CD4-positive, alpha-beta T cell treated with Interleukin-17A for 4 hours (primary cell): ENCODE results near the gene SECISBP2L.
"Not testable (repeated sequence)": the region's sequence is repeated elsewhere in the genome, so short reads cannot be mapped to it uniquely, and the experiment has no call there.

ENCODE experiments used
- DNase-seq: peaks from one replicate; pipeline ENCODE4 v3.0.0-alpha.2; 2020; ENCODE audit warnings: mixed read lengths

SECISBP2L gene

DNA sequence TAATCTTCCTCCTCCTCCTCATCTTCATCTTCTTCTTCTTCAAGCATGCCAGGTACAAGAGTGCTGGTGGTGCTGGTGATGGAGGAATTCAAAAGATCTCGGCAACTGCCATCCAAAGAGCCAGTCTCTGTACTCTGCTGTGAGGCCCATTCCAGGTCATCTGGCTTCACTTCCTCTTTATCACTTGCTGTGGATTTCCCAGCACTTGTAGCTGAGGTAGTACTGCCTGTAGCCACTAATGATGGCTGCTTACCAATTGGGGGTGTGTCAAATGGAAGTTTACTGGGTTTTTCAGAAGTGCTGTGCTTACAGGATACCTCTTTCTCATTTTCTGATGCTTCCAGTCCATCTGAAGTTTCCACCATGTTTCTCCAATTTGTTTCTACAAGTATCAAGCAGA lies 53.7 kb downstream of the SECISBP2L start:
- no peak for DNase-seq

DNA sequence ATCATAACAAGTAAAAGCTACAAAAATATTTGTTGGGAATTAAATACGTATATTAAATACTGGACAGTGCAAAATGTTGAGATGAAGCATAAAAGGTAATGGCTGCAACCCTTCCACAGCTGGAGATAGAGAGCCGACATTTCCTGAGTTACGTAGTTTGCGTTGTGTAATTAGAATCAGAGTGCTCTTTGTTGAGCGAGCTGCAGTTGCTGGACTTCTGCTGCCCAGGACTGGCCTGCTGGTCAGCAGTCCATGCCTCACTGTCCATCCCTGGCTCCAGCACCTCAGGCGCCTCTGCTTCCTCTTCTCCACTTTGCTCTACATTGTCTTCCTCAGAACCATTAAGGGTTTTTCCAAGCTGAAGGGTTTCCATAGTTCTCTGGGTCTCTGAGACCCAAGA lies 54.1 kb downstream of the SECISBP2L start:
- DNase-seq: no peak

DNA sequence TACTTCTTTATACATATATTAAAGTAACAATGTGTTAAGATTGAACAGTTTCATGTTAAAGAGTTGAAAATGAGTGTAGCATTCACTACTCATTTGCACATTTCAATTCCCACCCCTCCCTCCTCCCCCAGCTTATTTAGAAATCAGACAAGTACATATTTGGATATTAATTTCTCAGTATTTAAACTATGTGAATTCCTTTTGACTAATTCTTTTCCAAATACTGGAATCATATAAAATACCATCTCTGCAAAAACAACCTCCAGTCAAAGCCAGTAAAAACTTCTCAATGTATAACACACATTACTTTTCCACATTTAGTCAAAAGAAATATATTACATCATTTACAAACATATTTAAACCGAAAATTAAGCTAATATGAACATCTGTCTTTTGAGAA lies 57.1 kb downstream of the SECISBP2L start:
- DNase-seq: no peak

DNA sequence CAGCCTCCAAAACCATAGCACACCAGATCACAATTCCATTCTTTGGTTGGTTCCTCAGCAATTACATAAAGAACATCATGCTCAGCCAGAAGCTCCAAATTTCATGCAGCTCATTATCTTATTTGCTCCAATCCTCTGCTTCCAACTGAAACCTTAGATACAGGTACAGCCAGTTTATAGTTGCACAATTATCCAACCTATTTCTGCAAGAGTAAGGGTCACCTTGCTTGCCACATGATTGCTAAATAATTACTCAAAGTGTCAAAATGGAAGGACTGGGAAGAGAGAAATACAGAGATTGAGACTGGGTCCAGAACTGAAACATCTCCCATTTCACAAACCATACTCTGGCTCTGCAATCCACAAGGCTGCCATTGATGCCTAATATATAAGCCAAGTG lies 59.1 kb downstream of the SECISBP2L start:
- DNase-seq: no peak

DNA sequence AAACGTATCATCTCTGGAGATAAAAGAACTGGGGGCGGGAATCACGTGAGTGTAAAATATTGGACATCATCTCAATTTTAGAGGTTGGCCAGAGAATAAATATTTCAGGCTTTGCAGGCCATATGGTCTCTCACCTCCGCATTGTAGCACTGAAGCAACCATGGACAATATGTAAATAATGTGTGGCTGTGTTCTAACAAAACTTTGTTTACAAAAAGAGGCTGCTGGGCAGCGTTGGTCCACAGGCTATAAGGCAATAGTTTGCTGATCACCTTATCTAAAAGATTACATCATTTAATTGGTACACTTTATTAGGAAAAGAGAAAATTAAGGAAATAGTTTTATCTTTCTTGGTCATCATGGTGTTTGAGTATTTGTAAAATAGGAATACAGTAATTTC lies 60.0 kb downstream of the SECISBP2L start:
- DNase-seq: no peak

DNA sequence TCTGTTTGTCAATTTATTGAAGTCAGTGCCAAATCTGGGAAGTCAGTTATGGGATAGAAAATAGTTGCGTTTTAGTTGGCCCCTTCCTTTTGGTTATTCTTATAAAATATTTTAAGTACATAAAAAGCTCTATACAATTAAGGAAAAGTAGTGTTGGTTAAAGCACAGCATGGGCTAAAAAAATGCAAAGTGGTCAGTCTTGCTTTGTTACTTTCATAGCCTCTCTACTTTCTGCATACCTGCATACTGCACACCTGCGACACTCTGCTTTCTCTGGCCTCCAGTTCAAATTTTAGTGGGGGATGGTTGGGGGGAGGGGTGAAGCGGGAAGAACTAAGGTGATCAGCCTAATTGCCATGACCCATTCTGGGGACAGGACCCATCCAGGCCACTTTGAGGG lies 60.7 kb downstream of the SECISBP2L start:
- no peak for DNase-seq

DNA sequence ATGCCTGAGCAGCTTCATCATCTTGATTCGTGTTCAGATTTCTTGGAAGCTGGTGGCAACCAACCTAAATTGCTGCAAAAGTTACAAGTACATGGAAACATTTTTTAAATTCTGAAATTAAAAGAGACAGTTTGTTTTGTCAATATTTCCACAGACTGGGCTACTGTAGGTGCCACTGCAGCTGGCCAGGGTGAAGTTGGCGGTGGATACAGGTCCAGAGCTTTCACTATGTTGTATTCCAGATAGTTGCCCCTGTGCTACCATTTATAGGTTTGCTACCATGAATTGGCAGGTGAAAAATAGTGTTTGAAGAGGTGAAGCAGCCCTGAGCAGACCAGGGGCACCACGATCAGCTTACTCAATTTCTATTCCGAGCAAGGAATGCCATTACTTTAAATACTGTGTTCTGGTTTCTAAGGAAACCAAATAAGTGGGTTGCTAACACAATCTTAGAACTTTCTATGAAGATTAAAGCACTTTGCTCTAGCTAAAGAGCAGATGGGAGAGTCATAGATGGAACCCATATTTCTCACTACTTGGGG lies 61.4 kb downstream of the SECISBP2L start:
- DNase-seq: no peak

DNA sequence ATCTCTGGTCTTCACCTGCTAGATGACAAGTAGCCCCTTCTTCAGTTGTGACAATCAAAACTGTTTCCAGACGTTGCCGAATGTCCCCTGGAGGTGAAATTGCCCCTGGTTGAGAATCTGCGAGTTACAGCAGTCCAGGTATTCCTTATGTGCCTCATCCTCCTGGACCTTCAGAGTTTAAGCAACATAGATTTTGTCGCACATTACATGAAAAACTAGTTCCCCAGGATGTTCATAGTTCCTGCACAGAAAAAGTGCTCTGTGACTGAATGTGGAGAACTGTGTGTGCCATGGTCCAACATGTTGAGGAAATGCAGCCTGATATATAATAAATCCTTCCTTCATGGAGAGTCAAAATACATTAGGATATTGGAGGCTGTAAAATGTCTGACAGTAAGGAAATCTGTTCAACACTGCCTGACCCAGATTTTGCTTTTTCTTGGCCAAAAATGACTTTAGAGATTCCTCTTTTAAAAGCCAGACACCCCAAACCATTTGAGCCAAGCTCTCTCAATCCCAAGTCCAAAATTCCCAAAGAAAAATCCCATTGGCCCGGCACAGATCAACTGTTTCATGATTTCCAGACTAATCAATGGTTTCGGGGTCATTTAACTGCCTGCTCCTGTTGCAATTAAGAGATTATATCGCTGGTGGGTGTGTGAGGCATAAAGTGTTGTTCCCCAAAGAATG lies 62.1 kb downstream of the SECISBP2L start:
- DNase-seq: no peak

DNA sequence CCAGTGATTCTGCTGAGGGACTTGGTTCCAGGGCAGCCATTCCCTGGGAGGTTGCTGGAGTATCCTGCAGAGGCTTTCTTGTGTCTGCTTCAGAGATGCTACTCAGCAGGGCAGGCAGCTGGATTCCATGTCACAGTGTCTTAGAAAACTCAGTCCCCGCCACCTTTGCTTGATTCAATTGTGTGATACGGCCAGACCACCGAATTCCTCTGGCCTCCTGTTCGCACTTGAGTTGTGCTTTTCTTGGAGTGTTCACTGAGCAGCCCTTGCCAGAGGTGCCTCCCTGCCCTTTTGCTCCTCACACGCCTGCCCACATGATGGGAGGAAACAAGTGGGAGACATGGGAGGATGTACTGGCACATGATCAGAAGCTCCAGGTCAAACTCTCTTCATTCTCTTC lies 62.9 kb downstream of the SECISBP2L start:
- no peak for DNase-seq

DNA sequence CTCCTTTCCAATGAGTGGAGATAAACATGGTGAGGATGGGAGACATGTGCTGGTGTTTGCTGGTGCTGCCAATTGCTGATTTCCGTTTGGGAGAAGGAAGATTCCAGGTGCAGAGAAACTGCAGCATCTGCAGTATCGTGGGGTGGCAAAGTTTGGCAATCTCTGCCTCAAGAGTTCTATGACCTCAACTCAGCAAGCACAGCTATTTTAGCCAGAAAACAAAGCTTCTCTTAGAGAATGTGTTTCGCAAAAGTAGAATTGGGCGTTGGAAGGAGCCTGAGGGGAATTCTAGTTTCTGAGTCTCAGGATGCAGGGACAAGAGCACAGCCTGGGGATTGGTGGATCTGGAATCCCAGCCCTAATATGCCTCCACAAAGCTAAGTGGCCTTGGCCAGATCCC lies 64.3 kb downstream of the SECISBP2L start:
- no peak for DNase-seq

DNA sequence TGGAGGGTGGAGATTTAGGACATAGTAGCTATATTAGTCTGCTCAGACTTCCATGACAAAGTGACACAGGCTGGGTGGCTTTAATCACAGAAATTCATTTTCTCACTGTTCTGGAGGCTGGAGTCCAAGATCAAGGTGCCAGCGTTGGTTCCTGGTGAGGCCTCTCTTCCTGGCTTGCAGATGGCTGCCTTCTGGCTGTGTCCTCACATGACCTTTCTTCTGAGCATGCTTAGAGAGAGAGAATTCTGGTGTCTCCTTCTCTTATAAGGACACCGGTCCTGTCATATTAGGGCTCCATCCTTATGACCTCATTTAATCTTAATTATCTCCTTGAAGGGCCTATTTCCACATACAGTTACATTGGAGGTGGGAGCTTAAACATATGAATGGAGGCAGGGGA lies 67.6 kb downstream of the SECISBP2L start:
- DNase-seq: no peak

DNA sequence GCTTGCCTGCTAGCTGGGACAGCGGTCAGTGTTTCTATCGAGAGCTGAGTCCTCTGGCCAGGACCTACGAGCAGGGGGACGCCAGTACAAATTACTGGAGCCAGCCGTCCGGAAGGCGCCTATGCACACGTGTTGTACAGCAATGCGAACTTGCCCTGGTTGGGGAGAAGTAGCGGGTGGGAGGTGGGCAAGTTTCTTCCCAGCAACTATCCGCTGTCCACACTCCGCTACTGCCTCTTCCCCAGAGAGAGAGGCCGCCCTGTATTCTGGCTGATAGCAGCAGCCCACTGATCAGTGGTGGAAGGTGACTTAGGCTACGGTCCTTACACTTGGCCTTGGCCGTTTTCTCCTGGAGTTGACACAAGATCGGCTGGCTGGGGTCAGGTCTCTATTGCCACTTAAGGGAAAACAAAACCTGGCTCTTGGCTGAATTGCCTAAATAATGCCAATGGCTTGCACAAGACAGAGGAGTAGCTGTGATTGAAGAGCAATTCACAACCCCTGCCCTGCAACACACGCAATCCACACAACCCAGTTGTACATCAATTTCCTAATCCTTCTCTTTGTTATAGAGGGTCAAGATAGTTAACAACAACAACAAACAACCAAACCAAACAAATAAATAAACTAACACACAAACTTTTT lies 69.7 kb downstream of the SECISBP2L start:
- no peak for DNase-seq

DNA sequence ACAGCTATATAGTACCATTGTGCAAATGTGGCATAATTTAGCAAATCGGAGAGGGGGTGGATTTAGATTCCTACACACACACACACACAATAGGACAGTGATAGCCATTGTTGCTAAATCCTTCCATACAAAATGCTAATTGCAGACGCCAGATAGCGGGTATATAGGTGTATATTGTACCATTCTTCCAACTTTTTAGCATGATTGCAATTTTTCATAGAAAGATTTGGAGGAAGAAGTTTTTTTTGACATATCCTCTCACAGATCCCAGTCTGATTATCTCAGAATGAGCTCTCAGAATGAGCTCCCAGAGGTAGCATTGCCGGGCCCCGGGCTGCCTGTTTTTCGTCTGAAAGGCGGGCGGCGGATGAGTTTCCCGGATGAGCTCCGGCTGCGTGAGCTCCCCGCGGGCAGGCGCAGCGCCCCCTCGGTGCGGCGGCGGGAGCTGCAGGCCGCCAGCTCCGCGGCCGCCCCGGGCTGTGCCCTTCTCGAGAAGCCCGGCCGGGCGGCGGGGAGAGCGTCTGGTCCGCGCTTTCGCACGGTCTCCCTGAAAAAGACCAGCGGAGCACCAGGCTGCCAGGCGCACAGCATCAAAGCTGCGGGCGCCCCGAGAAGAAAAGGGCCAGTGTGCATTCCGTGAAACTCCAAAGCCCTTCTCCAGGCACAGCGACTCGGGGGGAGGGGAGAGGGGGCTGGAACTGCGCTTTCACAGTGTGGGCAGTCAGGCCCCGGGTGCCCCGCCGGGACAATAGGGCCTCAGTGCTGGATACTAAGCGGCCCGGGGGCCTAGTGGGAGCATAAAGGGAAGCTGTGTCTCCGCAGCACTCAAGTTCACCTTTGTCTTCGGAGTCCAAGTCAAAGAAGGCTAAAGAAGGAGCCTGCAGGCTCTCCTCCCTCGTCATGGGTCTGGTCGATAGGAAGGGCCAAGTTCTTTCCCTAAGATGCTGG lies 70.5 kb downstream of the SECISBP2L start:
- DNase-seq: peak; percentile 79

DNA sequence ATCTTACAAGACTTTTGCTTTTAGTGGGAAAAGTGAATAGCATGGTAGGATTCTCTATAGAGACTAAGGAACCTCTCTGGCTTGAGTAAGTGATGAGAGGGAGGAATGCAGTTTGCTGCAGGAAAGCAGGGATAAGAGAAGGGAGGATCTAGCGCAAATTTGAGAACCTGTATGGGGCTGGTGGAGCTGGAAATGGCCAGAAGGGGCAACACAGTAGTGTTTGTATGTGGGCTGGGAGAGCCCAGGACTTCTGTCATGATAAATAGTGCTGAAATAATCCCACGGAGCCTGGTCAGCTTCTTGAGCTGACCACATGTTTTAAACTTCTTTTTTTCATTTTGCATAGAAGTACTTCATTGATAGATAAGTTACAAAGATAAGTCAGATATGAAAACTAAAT lies 71.4 kb downstream of the SECISBP2L start:
- no peak for DNase-seq

DNA sequence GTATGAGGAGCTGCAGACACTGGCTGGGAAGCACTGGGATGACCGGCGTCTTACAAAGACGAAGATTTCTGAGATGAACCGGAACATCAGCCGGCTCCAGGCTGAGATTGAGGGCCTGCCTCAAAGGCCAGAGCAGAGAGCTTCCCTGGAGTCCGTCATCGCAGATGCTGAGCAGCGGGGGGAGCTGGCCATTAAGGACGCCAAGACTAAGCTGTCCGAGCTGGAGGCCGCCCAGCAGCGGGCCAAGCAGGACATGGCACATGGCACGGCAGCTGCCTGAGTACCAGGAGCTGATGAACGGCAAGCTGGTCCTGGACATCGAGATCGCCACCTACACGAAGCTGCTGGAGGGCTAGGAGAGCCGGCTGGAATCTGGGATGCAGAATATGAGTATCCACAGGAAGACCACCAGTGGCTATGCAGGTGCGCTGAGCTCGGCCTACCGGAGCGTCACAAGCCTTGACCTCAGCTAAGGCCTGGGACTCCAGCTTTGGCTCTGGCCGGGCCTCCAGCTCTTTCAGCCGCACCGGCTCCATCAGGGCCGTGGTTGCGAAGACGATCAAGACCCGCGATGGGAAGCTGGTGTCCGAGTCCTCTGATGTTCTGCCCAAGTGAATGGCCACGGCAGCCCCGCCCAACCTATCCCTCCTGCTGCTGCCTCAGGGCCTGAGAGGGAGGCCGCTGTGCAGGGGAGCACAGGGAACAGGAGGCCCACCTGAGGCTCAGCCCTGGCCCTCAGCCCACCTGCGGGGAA lies 73.3 kb downstream of the SECISBP2L start:
- no peak for DNase-seq

DNA sequence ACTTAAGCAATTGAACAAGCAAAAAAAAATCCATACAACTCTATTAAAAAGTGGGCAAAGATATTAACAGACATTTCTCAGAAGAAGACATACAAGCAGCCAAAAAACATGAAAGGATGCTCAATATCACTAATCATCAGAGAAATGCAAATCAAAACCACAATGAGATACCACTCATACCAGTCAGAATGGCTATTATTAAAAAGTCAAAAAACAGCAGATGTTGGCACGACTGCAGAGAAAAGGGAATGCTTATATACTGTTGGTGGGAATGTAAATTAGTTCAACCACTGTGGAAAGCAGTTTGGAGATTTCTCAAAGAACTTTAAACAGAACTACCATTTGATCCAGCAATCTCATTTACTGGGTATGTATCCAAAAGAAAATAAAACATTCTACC lies 75.3 kb downstream of the SECISBP2L start:
- not testable (repeated sequence) for DNase-seq

DNA sequence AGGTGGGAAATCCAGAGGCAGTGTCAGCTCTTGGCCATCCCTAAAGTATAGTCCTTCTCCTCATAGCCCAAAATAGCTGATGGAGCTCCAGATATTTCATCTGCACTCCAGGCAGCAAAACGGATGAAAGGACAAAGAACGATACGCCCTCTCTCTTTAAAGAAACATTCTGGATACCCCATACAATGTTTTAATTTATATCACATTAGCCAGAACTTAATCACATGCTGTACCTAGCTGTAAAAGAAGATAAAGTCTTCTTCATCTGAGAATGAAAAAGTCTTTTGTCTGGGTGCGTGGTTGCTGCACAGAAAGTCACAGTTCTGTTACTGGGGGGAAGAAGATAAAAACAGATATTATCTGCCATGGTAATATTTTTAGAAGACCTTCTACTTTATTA lies 78.2 kb downstream of the SECISBP2L start:
- DNase-seq: no peak

DNA sequence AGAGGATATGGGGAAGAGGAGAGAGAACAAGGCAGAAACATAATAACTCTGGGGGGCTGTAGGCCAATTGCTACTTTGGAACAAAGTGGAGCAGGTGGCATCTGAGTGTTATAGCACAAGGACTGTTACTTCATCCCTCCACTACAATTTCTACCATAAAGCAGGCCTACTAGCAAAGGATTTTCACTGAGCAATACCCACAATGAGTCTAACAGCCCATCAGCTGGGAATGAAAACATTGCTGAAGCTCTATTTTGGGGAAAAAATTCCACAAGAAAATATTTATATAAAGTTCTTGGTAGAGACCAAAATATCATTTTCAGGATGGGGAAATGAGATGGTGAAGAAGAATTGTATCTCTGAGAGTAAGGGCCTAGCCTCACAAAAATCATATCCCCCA lies 78.9 kb downstream of the SECISBP2L start:
- no peak for DNase-seq

DNA sequence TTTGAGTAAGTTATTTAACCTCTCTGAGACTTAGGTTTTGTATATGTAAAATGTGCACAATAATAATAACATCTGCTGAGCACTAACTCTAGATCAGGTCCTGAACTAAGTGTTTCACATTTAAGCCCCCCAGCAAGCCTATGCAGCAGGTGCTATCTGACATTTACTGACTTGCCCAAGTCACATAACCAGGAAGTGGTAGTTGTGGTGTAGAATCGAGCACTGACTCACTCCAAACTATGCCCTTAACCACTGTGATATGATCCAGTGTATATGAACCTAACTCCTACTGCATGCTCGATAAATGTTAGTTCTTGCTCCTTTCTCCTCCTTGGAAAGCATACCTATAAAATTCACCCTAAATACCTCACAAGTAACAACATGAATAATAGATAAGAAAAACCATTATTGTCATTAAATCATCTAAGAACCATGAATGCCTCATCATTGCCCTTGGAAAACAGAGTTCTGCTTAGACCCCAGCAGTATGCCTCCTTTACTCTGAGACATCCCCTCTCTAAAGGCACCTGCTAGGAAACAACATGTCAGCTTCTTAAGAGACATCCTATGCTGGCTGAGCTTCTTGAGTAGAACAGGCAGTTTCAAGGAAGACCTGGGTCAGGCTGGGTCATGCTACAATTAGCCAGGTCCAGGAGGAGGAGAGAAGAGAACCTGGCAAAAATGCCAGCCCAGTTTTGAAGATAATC lies 79.5 kb downstream of the SECISBP2L start:
- DNase-seq: no peak

DNA sequence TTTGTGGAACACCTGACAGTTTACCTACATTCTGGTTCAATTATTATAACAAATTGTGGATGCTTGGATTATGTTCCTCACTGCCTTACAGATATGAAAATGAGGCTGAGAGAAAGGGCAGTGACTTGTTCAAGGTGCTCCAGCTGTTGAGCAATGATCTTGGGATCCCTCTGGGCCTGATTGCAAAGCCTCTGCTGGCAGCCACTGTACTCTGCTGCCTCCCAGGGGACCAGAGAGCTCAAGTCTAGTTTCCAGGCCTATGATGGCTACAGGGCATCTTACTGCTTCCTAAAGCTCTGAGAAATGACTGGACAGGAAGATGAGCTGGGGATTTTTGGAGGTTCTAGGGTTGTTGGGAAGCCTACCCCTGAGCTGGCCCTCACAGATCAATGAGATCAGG lies 80.3 kb downstream of the SECISBP2L start:
- no peak for DNase-seq

DNA sequence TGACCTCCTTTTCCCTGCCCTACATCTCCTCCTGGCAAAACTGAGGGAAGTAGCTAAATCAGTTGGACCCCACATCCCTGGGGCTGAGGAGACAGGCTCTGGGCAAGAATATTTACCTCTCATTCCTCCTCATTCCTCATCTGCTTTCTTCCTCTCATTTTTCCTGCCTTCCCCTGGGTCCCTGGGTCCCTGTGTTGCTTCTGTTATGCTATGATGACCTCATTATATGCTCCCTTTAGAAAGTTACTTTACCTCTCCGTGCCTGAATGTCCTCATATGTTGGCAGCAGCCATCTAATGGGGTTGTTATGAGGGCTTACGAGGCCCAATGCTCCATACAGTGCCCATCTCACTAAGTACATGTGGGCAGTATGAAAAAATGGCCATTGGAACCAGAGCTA lies 81.3 kb downstream of the SECISBP2L start:
- DNase-seq: no peak

DNA sequence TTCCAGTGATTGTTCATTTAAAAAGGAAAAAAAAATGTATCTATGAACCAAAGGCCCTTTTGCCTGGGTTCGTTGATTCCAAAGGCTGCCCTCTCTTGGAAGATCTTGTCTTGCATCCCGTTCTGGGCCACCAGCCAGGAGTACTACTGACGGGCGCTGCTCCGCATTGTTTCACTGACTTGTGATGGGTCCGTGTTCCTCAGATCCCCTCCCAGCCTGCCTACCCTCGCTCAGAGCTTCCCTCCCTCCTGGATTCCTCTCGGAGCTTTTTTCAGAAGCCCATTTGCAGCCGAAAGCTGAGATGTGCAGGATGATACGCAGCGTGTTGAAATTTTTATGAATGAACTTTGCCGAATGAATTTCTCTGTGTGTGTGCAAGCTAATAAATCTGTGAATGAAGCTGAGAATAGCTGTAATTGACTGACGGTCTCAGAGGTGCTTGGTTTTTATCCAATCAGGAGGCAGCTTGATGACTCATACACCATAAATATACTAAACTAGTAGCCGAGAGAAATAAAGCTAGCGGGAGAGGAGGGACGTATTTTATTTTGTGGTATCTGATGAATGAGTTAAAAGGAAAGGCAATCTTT lies 82.6 kb downstream of the SECISBP2L start, which contains the start of gene SHC4:
Gene SHC4, minus strand, starts transcription at position 396 of the 590 bp plus-strand sequence. CDS start 904 bp downstream, outside the sequence.
- DNase-seq: no peak
